Stimulated activated CD4-positive, alpha-beta T cell treated with anti-CD3 and anti-CD28 coated beads, TNF-alpha, amount 100 ng/mL, for 48 hours (primary cell): ENCODE results near the gene TUBGCP6.

Experiments used
- DNase-seq, 3 donors: peaks; one replicate each; pipeline ENCODE4 v3.0.0-alpha.2; 2020; ENCODE audit warnings: low read depth in 3 of 3

TUBGCP6 gene, protein sequence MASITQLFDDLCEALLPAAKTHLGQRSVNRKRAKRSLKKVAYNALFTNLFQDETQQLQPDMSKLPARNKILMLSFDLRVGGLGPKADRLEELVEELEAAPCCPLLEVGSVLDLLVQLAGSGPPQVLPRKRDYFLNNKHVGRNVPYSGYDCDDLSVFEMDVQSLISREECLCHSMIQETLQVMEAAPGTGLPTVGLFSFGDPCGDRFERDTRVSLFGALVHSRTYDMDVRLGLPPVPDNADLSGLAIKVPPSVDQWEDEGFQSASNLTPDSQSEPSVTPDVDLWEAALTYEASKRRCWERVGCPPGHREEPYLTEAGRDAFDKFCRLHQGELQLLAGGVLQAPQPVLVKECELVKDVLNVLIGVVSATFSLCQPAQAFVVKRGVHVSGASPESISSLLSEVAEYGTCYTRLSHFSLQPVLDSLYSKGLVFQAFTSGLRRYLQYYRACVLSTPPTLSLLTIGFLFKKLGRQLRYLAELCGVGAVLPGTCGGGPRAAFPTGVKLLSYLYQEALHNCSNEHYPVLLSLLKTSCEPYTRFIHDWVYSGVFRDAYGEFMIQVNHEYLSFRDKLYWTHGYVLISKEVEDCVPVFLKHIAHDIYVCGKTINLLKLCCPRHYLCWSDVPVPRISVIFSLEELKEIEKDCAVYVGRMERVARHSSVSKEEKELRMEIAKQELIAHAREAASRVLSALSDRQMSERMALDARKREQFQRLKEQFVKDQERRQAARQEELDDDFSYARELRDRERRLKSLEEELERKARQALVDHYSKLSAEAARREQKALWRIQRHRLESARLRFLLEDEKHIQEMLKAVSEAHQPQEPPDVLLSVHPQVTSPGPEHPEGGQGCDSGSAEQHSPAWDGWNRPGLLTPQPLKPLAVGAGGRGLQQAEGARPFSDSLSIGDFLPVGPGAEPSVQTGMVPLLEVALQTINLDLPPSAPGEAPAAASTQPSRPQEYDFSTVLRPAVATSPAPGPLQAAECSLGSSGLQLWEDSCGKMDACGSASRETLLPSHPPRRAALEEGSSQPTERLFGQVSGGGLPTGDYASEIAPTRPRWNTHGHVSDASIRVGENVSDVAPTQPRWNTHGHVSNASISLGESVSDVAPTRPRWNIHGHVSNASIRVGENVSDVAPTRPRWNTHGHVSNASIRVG (N-terminal part only)

DNA sequence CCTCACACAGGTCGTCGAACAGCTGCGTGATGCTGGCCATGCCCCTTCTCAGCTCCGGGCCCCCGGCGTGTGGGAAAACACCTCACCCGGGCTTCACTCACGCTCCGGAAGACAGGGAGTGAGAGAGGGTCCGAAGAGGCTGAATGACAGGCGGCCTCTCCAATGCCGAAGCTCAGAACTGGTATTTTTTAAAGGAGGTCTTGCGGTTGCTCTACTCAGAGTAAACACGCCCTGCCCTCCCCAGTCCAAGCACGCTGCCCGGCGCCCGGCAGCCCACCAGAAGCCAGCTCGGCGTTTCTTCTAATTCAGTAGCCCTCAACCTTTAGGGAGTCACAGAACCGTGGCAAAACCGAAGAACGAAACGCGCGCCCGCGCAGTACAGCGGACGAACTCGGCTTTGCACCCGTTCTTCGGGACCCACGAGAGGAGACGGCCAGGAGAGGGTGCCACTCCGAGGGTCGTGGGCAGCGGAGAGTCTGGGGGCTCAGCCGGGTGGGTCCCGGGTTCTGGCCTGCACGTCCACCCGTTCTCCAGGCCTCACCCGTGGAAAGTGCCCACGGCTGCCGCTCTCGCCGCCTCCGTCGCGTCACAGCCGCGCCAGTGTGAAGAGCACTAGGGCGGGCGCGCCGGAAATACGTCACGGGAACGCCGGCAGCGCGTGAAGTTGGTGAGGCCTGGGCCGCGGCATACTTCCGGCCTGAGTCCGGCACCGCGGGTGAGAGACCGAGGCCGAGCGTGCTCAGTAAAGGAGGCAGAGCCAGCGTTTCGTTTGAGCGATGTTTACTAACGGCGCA, at the start of gene TUBGCP6:
Gene TUBGCP6, minus strand, starts transcription at position 604 of the 794 bp plus-strand sequence. Its CDS starts 564 bp downstream, at position 40.
- DNase-seq, result peak; percentile 86 to 94 (median 86)

DNA sequence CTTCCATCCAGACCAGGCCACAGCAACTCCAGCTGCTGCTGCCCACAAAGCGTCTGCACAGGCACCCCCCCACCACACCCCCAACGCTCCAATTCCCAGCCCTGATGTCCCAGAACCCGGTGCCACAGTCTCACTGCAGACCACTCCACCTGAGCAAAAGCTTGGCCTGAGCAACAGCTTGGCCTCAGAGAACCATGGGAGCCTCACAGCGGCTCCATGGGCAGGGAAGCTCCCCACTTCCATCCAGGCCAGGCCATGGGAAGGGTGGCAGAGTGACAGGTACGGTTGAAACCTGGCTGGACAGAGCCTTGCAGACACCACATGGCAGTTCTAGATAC, 49.5 kb upstream of the TUBGCP6 start:
- DNase-seq, result no peak

DNA sequence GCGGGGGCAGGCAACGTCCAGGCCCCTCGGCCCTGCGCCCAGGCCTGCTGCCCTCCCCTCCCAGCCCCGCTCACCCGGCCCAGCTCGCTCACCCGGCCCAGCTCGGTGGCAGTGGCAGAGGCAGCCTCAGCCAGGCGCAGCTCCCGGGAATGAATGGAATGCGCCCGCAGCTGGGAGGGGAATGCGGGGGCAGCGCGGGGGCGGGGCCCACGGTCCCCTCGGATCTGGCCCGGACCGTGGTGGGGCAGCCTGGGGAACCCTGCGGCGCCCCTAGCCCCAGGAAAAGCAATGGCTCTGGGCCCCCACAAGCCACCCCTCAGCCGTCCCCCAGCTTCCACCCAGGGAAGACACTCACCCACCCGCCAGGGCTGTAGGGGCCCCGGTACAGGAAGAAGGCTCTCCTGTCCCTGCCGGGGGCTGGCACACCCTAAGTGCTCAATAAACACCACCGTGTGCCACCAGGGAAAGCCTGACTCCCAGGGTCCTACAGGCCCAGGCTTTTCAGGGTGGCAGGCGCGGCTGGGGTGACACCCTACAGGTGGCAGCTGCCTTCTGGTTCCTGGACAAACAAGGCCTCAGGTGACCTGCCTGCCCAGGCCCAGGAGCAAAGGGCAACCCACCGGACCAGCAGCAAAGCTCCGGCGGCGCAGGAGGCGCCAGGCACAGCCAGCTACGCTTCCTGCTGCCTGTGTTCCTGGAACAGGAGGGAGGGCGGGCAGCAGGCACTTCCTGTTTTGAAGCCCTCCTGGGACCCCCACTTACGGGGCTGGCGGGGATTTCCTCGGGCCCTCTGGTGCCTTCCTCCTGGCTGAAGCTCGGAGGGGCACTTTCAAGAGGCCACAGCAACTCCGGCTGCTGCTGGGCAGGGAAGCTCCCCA, 48.9 kb upstream of the TUBGCP6 start:
- no peak for DNase-seq

DNA sequence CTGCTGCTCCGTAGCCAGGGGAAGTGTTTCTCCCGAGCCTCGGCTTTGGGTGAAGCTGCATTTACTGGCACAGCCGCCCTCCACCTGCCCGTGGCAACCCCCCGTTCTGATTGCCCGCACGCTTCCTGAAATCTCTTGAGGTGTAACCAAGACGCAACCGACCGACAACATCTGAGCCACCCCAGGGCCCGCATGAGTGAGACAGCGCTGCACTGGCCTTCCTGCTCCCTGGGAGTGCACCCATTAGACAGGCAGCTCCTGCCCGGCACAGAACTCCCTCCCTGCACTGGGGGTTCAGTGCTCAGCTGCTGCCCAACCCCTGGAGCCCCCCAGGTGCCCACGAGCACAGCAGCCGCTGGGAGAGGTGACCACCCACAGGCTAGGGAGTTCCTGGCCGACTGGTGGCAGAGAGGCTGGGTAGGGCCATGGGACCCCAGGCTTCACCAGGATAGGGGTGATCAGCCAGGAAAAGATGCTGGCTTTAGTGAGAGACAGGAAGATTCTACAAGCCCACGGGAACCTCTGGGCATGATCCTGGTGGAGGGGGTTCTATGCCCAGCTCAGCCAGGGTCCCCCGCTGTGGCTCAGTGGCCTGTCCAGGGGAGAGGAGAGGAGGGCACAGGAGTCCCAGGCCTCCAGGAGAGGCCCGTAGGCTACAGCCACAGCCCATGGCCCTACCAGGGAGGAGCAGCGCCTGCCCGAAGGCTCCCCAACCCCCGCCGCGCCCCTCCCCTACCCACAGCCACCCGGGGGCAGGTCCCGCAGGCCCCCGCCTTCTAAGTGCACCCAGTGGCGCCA, 48.0 kb upstream of the TUBGCP6 start:
- no peak for DNase-seq

DNA sequence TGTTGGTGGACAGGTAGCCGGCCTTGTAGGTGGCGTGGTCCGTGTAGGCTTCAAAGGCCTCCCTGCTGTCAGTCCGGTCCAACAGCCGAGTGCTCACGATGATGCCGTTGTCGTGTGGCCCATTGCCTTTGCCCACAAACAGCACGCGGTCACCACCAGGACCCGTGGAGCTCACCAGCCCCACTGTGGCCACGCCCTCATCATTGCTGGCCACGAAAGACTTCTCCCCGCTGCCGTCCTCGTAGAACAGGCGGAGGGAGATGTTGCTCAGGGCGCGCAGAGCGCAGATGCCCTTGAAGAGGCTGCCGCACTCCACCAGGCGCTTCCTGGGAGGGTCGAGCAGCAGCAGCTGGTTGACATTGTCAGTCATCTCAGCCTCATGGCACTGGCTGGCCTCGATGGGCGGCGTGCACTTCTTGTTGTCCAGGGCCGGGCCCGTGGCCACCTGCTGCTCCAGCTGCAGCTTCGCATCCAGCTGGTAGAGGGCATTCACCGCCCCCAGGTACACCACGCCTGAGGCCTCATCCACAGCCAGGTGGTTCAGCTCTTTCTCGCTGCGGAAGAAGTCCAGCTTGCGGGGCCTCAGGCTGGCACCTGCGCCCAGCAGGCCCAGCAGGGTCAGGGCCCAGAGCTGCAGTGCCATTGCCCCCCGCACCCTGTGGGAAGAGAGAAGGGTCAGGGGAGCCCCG, 45.3 kb upstream of the TUBGCP6 start:
- DNase-seq, result no peak

DNA sequence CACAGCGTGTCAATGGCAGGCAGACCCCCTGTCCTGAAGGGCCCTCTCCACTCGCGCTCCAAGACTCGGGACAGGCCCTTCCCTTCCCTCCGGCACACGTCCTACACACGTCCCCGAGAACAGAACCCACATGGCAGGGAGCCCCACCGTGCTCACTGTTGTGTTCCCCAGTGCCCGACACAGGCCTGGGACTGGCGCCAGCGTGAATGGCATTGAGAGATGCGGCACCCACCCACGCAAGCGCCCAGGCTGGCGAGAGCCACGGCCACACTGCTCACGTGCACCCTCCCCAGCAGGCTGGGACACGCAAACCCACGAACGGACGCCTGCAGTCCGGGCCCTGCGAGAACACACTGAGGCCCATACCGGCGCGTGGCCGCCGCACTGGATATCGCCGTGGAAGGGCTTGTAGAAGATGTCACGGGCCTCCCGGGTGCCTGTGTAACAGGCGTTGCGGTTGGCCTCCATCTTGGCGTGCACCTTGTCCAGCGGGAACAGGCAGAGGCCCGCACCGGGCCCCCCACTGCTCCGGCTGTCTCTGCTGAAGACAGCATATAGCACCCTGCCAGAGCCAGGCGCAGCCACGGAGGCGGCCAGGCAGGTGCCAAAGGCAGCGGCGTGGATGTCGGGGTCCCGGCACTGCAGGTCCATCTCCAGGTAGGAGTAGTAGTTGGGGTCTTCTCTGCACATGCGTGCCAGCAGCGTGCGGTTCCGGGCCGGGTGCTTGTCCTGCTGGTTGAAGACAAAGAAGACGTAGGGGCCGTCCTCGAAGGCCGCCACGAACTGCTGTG, 44.5 kb upstream of the TUBGCP6 start:
- DNase-seq, result no peak

DNA sequence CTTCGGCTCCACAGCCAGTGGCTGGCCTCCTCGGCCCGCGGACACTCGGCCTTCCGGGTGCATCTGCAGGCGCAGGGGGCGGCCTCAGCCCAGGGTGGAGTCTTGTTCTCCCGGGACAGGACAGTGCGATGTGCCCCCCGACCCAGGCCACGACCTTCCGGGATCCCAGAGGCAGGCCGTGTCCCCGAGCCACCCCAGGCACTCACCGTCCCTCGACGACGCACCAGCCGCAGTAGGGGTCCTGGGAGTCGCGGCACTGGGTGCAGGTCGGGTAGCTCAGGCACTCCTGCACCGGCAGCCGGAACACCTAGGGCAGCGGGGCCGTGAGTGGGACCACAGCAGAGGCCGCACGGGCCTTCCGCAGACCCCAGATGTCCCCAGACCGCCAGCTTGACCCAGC, 42.9 kb upstream of the TUBGCP6 start:
- DNase-seq, result no peak

DNA sequence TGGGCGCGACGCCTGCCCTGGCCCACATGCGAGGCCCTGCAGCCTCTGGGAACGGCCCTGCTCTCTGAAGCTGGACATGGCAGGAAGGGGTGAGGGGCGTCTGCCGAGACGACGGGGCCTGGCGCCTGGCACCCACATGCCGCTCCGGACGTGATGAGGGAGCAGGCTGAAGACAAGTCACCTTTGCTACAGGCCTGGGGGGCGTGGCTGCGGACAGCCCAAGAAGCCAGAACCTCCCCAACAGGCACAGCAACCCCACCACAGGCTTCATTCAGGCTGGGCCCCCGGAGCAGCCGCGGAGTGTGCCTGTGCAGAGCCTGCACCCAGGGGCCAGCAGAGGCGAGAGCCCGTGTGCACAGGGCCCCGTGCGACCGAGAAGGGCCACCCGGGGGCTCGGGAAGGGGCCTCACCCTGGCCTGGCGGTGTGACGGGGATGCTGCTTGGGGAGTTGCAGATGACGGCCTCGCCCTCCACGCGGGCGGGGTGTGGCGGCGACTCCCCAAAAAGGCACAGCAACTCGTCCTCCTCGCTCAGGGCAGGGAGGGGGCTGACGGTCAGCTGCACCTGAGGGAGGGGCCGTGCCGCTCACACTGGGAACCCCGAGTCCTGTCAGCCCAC, 42.0 kb upstream of the TUBGCP6 start:
- no peak for DNase-seq

DNA sequence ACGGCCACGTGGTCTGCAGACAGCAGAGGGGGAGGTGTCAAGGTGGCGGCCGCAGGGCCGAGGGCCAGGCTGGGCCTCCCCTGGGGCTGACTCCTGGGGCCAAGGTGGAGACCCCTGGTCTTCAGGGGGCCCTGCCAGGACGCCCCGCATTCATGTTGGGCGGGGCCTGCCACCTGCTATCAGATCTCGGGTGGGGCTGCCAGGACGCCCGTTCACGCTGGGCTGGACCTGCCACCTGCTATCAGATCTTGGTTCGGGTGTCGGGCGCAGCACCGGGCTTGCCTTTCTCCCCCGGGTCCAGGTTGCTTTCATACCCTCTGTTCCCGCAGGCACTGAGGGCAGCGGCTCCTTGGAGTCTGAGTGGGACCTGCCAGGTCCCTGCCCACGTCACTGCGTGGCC, 41.5 kb upstream of the TUBGCP6 start:
- DNase-seq, result no peak

DNA sequence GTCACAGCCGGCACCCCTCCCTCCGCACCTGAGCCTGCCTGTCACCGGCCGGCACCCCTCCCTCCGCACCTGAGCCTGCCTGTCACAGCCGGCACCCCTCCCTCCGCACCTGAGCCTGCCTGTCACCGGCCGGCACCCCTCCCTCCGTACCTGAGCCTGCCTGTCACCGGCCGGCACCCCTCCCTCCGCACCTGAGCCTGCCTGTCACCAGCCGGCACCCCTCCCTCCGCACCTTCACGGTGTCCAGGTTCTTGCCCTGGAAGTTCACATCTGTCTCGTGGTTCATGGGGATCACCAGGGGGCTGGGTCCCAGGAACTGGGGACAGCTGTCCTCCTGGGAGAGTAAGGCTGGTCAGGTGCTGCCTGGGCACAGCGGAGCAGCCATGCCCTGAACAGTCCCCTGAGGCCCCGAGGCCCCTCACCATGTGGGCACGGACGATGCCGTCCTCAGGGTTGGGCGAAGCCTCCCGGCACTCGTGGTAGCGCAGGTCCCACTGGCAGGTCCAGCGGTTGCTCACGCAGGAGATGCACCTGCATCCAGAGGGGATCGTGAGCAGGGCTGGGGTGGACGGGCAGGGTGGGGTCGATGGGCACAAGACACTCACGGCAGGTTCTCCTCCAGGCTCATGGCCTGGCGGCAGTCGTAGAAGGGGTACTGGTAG, 40.9 kb upstream of the TUBGCP6 start:
- DNase-seq, result no peak

DNA sequence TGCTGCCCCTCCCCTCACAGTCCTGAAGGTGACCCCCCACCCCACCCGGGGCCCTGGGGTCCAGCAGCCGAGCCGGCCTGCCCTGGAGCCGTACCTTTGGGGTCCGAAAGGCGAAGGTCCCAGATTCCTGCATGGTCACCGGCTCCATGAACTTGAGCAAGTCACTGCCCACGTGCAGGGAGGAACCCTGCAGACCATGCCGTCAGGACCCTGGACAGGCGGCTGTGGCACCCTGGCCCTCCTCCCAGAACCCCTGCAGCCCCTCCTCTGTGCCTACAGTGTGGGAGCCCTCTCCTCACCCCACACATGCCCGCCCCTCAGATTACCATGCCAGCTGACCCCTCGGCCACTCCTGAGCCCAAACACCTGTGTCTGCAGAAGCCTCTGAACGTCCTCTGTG, 39.7 kb upstream of the TUBGCP6 start:
- DNase-seq, result no peak

DNA sequence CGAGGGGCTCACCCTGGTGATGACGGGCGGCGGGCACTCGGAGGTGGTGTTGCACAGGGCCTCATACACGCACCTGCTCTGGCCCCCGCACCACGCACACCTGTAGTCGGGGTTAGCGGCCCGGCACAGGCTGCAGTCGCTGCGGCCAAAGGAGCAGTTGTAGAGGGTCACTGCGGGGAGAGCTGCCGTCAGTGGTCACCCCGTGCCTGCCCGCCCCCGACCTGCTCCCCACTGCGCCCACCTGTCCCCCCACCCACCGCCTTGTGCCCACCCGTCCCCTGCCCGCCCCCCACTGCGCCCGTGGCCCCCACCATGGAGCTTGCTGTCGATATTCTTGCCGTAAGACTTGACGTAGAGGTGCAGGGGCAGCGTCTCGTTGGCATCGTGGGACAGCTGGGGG, 39.0 kb upstream of the TUBGCP6 start:
- no peak for DNase-seq

DNA sequence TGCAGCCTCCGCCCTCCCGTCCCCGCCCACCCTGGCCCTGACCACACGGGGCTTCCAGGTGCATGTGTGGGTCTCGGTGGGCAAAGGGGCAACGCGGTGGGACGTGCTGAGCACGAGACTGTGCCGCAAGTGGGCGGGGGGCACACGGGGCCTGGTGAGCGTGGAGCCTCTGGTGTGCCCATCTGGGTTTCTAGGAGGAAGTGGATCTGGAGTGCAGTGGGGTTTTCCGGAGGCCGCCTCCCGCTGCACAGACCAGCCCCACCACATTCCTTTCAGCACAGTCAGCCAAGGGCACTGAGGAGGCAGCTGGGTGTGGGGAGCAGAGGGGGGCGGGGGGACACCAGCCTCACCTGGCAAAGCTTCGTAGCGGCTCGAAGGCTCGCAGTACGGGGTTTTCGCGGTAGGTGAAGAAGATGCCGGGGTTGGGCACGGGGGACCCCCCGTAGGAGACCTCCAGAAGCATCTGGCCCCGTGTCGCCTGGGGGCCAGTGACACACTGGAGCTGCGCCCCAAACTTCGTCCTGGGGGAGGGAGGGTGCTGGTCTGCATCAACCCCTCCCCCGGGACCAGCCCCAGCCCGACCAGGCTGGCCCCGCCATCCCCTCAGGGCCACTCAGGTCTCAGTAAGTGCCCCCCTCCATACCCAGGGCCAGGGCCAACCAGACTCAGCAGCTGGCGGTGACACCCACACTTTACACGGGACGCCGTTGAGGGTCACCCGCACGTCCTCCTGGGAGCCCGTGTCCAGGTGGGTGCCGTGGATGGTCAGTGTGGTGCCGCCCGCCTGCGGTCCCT, 37.7 kb upstream of the TUBGCP6 start:
- DNase-seq, result no peak

DNA sequence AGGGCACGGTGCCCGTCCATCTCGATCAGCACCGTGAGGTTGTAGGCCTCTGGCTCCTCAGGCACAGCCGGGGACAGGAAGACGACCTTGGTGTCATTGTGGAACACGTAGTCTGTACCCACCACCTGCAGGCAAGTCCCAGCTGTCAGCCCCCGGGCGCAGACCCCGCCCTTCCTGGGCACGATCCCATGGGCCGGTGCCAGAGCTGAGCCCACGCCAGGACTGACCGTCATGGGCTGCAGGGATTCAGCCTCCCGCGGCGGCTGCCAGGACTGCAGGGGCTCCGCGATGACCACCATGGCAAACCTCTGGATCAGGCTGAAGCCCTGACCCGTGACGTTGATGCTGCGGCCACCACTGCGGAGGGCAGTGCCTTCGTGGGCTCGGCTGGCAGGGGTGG, 37.1 kb upstream of the TUBGCP6 start:
- no peak for DNase-seq

DNA sequence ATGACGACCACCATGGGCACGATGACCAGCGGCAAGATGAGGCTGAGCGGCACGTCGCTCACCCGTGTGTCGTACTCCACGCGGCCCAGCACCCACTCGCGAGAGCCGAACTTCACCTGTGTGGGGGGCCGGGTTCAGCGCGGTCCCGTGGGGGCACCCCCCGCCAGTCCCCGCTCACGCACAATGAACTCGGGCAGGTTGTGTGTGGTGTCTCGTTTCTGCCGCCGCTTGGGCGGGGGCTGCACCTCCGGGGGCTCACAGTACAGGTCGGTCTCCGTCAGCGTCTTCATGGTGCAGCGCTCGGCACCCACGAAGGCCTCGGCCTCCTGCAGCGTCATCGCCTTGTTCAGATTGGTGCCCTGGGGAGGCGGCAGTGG, 36.5 kb upstream of the TUBGCP6 start:
- DNase-seq, result no peak

DNA sequence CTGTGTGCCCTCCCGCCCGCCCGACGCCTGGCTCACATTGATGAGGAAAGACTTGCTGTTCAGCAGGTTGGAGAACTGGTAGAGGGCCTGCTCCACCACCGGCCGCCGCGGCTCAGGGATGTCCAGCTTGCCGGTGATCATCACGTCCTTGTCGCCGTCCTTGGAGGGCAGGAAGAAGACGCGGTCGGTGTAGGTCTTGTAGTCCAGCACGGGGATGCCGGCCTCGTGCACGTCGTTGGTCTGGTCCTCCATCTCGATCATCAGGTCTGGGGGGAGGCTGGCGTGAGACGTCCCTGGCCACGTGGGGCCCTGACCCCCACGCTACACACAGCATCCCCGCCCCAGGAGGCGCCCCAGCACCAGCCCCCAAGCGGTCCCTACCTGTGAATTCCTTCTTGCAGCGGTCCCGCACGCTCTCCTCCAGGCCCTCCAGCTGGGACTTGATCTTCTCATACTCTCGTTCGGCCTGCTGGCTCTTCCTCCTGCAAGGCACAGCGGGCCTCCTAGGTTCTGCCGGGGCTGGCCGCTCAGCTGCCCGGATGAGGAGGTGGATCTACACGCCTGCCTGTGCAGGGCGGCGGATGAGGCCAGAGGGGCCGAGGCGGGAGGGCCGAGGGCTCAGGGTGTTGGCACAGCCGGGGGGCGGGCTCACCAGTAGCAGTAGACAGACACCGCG, 36.0 kb upstream of the TUBGCP6 start:
- DNase-seq, result no peak
